ENCODE data around the gene INHBE. TPM values are rescaled to one million over a fixed set of nuclear protein-coding genes. Genes with fewer than 3 reads are reported as not detected.

The INHBE gene
- total RNA-seq, 6 experiments from 2014 or later: 0.12 to 0.34 (median 0.18) TPM; not detected in 1

DNA sequence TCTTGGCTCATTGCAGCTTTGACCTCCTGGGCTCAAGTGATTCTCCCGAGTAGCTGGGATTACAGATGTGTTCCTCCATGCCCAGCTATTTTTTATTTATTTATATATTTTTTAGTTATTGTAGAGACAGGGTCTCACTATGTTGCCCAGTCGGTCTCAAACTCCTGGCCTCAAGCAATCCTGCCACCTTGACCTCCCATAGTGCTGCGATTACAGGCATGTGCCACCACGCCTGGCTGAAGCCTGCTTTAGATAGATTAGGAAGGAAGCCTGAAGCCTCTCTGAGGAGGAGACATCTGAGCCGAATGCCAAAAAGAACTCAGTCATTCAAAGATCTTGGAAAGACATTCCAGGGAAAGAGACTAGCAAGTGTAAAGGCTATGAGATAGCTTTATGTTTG lies 10.4 kb upstream of the INHBE start:
- no peak for TF ChIP-seq CTCF (IDR thresholded peaks at IDR 0.05)
- H3K4me1 Mint-ChIP-seq (ENCODE audit: low read depth): no peaks in the 10 kb centered on the region

GRCh38 chr12:57446292-57446960 lies 8.7 kb upstream of the INHBE start:
- H3K36me3 Mint-ChIP-seq (ENCODE audit: low read depth): peaks cover 6% of the 10 kb centered on the region; the same call in 1 of the 2 replicates
- no peak for TF ChIP-seq CTCF (IDR thresholded peaks at IDR 0.05)

More for the DNA sequence above, 10.4 kb upstream of the INHBE start:
- H3K9me3 Mint-ChIP-seq: peaks cover 11% of the 10 kb centered on the region
- H3K27me3 Mint-ChIP-seq (ENCODE audit: insufficient read depth): peaks cover 5% of the 10 kb centered on the region; the same call in 1 of the 2 replicates
- no peak overlapping the region for H3K4me3 Mint-ChIP-seq
- H3K27ac Mint-ChIP-seq: no peak overlapping the region
- H3K36me3 Mint-ChIP-seq (ENCODE audit: low read depth): peaks cover 10% of the 10 kb centered on the region
- no peak for DNase-seq

GRCh38 chr12:57448669-57449068 lies 6.4 kb upstream of the INHBE start:
- H3K9me3 Mint-ChIP-seq: no peaks in the 10 kb centered on the region
- H3K27ac Mint-ChIP-seq: no peak overlapping the region
- TF ChIP-seq CTCF (IDR thresholded peaks at IDR 0.05): no peak
- H3K36me3 Mint-ChIP-seq (ENCODE audit: low read depth): no peaks in the 10 kb centered on the region
- H3K27me3 Mint-ChIP-seq (ENCODE audit: insufficient read depth): no peaks in the 10 kb centered on the region; the same call in 1 of the 2 replicates
- H3K4me3 Mint-ChIP-seq: no peak overlapping the region
- no peak for DNase-seq
- H3K4me1 Mint-ChIP-seq (ENCODE audit: low read depth): peaks cover 26% of the 10 kb centered on the region

More at GRCh38 chr12:57446292-57446960, 8.7 kb upstream of the INHBE start:
- Mint-ChIP-seq H3K27me3 (ENCODE audit: insufficient read depth) (peaks cover 2% of the 10 kb centered on the region; the same call in 1 of the 2 replicates), H3K27ac (no peak overlapping the region), H3K4me1 (ENCODE audit: low read depth) (peaks cover 9% of the 10 kb centered on the region), H3K9me3 (peaks cover 6% of the 10 kb centered on the region), H3K4me3 (no peak overlapping the region)
- DNase-seq: no peak

- H3K36me3 Mint-ChIP-seq (ENCODE audit: low read depth): no peaks in the 10 kb centered on the region
- H3K27me3 Mint-ChIP-seq (ENCODE audit: insufficient read depth): no peaks in the 10 kb centered on the region; the same call in 1 of the 2 replicates
- DNase-seq: no peak
- TF ChIP-seq CTCF (IDR thresholded peaks at IDR 0.05): no peak
- no peak overlapping the region for H3K4me3 Mint-ChIP-seq
- H3K4me1 Mint-ChIP-seq (ENCODE audit: low read depth): peaks cover 27% of the 10 kb centered on the region
- H3K9me3 Mint-ChIP-seq: no peaks in the 10 kb centered on the region
- H3K27ac Mint-ChIP-seq: no peak overlapping the region
These were observed 5.7 kb upstream of the INHBE start for GRCh38 chr12:57449375-57449774.

DNA sequence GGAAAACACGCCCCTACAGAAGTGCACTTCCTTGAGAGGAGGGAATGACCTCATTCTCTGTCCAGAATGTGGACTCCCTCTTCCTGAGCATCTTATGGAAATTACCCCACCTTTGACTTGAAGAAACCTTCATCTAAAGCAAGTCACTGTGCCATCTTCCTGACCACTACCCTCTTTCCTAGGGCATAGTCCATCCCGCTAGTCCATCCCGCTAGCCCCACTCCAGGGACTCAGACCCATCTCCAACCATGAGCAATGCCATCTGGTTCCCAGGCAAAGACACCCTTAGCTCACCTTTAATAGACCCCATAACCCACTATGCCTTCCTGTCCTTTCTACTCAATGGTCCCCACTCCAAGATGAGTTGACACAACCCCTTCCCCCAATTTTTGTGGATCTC lies 5.0 kb upstream of the INHBE start:
- Mint-ChIP-seq H3K36me3 (ENCODE audit: low read depth) (no peaks in the 10 kb centered on the region), H3K4me1 (ENCODE audit: low read depth) (peaks cover 34% of the 10 kb centered on the region), H3K9me3 (no peaks in the 10 kb centered on the region), H3K4me3 (no peak overlapping the region), H3K27me3 (ENCODE audit: insufficient read depth) (no peaks in the 10 kb centered on the region; the same call in 1 of the 2 replicates), H3K27ac (no peak overlapping the region)
- no peak for TF ChIP-seq CTCF (IDR thresholded peaks at IDR 0.05)
- no peak for DNase-seq

All from HFFc6 (cell line).